HG03439 (cell line): ENCODE data around the gene ERFL.
"Not testable (repeated sequence)": the region's sequence is repeated elsewhere in the genome, so short reads cannot be mapped to it uniquely, and the experiment has no call there.

Source experiments
- ATAC-seq: cut with Tn5 transposase; IDR thresholded peaks from one replicate; pipeline ENCODE4 v1.9.1; 2021; ENCODE audit warnings: mild to moderate bottlenecking, moderate library complexity; ENCODE audit not compliant: unreplicated experiment

ERFL gene

DNA sequence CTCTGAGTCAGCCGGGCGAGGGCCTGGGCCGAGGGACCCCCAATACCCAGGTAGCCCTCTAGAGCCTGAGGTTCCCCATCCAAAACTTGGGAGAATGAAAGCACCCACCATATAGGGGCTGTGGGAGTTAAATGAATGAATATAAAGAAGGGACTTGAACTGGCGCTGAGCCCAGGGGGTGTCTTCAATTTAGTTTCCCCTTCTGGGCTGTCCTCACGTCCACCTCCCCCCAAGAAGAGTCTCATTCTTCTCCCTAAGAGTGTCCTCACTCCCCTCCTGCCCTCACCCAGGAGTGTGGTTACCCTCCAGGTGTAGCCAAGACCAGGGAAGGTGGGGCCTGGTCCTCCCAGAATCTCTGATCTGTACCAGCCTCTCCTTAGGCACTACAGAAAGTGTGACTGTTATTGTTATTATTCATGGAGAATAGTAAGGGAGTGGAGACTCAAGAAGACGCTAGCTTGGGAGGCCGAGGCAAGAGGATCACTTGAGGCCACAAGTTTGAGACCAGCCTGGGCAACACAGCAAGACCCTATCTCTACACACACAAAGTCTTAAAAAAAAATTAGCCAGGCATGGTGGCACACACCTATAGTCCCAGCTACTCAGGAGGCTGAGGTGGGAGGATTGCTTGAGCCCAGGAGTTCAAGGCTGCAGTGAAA lies 48.5 kb downstream of the ERFL start:
- no peak for ATAC-seq

DNA sequence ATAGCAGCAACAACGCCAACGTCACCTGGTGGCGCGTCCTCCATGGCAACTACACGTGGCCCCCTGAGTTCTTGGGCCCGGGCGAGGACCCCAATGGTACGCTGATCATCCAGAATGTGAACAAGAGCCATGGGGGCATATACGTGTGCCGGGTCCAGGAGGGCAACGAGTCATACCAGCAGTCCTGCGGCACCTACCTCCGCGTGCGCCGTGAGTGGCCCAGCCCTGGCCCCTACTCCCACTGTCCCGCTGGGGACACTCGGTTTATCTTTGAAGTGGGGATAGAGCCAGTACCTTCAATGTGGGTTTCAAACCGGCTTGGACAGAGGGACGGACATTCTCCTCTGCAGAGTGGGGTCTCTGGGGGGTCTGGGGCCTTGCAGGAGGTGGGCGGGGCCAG lies 49.2 kb downstream of the ERFL start:
- ATAC-seq: no peak

DNA sequence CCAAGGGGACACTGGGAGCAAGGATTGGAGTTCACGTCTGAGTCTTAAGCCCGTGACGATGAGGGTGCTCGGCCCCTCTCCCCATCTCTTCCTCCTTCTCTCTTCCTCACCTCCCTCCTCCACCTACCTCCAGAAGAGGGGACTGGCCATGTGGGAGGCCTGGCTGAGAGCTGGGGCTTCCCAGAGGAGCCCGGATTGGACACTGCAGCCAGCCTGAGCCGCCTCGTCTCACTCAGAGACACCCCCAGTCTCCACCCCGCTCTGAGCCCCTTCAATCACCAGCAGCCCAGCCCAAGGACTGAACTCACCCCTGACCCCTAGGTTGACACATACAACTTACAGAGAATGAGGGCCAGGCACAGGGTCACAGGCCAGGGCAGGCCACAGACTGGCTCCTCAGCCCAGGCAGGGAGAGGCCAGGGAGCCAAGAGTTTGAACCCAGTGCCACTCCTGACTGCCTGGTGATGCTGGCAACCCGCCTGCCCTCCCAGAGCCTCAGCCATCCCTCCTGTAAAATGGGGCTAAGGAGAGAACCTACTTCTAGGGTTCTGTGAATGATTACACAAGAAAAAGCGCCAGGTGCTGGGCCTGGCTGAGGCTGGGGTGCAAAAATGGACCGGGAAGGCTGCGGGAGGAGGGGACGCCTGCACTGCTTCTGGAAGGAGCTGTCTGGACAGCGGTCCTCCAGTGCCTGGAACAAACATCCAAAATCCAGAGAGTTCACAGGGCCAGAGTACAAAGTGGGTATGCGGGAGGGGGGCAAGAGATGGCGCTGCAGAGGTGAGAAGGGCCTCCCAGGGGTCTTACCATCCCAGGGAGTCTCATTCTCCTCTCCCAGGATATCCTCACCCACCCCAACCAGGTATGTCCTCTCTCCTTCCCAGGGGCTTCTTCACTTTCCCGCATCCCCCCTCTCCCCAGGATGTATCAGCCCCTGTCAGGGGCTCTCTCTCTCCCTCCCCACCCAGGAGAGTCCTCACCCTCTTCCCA lies 50.0 kb downstream of the ERFL start:
- ATAC-seq: no peak

DNA sequence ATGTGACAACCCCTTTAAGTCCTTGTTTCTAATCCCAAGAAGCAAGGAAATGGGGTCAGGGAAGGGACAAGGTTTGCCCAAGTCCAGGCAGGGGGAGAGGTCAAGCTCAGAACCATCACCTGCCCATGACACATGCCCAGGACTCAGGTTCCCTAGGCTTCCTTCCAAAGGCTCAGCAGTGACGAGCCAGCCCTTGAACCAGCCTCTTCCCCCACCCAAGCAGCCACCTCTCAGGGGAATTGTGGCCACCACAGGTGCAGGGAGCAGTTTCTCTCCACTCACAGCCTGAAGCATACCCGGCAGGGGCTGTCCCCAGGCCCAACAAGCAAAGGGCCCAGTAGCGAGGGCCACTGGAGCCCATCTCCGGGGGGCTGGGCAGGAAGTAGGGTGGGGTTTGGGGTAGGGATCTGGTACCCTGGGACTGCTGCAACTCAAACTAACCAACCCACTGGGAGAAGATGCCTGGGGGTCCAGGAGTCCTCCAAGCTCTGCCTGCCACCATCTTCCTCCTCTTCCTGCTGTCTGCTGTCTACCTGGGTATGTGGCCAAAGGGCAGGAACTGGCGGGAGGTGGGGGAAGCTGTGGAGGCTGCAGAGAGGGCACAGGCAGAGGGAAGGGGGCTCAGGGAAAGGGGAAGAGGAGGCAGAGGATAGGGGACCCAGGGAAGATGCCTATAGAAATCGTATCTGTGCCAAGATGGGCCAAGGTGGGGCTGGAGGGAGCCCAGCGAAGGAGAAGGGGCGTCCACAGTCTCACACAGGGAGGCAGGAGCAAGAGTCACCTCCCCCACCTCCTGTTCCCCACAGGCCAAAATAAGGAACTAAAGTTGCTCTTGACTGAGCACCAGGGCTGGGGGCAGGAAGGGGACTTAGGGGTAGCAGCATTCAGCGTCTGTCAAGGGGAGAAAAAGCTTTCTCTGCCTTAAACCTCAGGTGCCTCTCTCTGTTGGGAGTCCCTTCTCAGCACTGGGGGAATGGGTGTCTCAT lies 51.1 kb downstream of the ERFL start, which contains the start of gene CD79A:
TSS of gene CD79A (plus strand) at position 433 of the 986 bp plus-strand sequence. CDS start at position 459, 26 bp downstream.
- peak; percentile 56 for ATAC-seq

DNA sequence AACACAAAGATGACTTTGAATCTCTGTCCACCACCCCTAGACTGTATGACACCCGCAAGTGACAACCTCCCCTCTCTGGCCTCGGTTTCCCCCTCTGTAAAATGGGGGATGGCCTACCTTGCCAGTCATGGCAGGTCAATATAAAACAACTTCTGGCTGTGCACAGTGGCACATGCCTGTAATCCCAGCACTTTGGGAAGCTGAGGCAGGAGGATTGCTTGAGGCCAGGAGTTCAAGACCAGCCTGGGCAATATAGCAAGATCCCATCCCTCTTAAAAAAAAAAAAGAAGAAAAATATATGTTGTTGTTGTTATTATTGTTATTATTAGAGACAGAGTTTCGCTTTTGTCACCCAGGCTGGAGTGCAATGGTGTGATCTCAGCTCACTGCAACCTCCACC lies 52.3 kb downstream of the ERFL start:
- not testable (repeated sequence) for ATAC-seq

DNA sequence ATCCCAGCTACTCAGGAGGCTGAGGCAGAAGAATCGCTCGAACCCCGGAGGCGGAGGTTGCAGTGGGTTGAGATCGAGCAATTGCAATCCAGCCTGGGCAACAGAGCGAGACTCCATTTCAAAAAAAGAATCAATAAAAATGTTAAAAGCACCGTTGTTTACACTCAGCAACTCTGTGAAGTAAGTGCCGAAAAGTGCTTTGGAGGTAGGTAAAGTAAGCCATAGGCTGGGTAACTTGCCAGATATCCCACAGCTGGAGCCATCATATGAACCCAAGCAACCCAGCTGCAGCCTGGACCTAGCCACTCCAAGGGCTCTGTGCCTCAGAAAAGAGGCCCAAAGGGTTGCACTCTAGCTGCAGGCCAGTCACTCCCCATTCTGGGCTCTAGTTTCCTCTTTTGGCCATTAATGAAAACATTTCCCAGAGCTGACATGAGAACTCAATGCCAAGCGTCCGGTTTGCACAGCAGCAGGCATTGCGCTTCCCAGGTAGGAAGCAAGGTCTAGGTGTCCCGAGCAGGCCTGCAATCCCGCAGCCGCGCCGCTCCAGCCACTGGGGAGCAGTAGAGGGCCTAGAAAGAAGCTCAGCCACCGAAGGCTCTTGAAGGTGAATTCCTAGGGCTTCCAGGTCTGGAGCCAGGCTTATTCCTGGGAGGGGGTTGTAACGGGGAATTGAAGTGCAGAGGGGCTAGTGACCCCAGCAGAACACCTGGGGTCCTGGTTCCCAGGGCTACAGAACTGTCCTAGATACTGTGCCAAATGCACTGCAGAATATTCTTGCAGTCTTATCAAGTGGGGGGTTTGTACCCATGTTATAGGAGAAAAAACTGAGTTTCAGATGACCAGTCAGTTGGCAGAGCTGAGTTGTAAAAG lies 55.2 kb downstream of the ERFL start:
- ATAC-seq: no peak

DNA sequence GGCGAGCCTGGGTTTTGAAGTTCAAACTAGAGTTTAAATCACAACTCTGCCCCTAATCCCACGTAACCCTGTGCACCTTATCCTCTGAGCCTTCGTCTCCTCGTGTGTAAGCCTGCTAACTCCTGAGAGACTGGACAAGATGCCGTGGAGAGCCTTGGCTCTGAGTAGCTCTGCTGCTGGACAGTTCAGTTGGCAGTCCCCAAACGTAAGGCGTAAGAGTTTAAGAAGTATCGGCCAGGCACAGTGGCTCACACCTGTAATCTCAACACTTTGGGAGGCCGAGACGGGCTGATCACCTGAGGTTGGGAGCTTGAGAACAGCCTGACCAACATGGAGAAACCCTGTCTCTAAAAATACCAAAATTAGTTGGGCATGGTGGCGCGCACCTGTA lies 55.9 kb downstream of the ERFL start:
- ATAC-seq: no peak

DNA sequence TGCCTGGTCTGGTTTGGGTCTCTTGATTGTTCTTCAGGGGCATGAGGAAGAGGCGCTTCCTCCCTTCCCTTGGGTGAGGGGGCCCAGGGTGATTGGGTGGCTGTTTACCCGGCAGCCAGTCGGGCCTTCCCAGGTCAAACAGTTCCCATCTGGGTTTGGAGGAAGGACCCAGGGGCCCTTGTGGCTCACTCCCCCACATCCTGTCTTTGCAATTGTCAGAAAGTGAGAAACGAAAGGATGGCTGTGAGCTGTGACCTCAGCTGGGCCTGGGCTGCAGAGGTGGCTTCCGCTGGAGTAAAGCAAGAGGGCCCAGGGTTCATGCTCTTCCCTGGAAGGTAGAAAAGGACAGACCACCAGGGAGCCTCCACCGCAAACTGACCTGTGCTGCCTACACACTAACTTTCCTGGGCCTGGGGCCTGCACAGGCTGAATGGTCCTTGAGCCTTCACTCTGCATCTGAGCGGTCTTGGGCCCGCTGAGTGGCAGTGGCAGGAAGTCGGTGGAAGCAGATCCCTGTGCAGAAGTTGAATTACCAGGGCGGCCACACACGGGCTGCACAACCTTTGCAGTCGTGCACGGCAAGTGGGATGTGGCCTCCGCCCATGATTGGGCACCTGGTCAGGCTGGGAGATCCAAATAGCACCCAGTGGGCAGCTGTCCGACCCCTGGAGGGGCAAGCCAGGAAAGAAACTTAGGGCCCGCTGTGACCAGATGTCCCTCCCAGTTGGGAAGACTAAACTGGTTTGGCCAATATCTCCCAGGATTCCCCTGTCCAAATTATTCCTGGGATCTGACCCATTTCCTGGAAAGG lies 56.5 kb downstream of the ERFL start:
- peak; percentile 47 for ATAC-seq

DNA sequence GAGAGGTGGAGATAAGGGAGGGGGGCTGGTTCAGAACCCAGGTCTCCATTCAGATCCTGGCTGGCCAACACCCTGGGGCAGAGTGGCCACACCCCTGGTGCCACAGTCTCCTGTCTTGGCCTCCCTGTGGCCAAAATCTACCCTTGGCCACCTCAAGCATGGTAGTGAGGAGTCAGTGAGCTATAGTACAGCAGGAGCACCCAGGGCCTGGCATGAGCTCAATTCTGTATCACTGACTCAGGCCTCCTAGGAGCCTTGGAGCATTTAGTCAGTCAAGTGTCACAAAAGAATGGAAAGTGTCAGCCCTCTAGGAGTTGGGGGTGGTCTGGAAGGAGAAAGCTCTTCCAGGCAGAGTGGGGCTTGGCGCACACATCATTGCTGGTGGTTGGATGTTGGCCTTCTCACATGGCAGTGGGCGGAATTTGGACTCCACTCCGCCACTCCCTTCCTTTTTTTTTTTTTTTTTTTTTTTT lies 57.8 kb downstream of the ERFL start:
- no peak for ATAC-seq

DNA sequence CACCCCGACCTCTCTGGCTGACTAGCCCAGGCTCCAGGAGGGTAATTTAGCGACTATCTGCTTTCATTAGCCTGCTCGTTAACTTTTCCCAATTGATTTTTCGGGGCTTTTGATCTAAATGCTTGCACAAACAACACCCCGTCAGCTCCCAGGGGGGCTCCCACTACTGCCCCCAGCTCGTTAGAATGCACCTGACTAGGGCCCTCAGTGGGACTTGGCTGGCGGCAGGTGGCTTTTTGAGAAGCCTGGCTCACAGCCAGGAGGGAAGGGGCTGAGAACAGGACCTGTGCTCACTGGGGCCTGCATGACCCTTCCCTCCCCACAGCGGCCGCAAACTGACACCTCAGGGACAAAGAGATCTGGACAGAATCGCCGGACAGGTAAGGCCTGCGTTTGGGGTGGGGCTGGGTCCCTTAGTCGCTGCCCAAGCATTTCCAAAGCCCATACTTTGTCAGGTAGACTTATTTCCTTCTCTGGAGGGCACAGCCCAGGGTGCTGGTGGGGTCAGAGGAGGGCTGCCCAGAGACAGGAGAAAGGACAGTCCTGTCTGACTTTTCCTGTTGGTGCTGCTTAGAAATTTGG lies 58.8 kb downstream of the ERFL start:
- no peak for ATAC-seq

DNA sequence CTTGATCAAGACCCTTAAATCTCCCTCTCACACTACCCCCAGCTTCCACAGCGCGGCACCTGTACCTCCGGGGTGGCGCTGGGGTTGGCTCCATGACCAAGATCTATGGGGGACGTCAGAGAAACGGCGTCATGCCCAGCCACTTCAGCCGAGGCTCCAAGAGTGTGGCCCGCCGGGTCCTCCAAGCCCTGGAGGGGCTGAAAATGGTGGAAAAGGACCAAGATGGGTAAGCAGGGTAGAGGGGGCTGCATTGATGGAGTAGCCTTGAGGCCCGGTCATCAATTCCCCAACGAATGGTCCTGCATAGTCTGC lies 59.3 kb downstream of the ERFL start:
- ATAC-seq: no peak

DNA sequence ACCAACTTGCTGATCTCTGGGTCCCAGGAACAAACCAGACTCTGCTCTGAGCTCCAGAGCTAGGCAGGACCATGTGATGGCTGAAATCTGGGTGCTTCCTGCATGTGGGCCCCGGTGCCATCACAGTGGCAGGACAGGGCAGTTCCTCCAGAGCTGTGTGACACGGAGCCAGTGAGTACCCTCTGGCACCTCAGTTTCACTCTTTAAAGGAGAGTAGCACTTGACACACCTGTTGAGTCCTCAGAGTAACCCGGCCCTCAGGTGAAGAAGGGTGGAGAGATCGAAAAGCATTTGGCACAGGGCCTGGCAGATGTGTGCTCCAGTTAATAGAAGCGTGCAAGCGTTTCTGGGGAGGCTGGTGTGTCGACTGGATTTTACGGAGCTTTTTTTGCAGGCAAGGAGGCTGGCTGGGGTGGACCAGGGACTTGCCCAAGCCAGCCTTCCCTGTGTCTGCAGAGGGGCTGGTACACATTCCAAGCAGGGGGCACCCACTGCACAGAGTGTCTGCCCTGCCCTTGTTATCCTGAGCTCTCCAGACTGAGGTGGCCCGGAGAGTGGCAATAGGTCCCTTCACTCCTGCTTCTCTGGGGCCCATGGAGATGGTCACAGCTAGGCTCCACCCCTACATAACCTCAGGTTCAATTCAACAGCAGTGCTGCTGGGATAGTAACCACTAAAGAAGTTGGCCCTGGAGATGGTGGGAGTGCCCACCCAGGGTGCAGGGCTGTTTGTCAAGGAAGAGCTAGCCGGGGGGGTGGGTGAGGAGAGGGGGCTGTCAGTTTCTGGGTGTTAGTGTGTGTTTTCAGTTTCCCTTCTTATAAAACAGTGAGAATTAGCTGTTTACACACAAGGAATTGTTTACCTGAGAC lies 59.9 kb downstream of the ERFL start:
- no peak for ATAC-seq

DNA sequence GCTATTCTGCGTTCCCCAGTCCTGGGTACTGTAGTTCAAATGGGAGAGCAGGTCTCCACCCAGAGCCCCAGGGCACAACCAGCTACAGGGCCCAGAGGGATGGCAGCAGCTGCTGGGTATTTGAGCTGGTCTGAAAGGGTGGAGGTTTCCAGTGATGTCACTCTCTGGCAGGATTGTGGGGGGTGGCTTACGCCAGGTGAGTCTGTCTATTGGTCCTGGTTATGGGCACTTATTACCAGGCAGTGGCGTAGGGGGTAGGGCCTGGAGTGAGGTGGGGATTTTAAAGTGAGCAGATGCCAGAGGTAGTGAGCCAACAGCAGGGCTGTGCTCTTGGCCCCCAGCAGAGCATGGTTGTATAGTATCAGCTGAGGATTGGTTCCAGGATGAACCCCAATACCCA lies 62.0 kb downstream of the ERFL start:
- no peak for ATAC-seq

DNA sequence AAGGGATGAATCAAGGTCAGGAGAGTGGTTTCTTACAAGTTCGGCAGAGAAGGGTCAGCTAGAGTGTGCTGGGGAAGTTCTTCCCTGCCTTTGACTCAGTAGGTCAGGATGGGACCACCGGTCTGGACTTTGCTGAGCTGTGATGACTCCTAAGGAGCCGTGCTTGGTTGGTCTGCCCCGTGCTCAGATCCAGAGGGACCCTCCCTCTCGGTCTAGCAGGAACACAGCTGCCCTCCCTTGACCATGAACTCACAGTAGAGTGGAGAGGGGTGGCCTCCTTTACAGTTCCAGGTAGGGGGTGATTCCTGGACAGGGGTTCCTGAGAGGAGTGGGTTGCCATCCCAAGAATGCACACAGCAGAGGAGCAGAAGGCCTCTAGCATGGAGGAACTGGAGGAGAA lies 63.9 kb downstream of the ERFL start:
- ATAC-seq: no peak

DNA sequence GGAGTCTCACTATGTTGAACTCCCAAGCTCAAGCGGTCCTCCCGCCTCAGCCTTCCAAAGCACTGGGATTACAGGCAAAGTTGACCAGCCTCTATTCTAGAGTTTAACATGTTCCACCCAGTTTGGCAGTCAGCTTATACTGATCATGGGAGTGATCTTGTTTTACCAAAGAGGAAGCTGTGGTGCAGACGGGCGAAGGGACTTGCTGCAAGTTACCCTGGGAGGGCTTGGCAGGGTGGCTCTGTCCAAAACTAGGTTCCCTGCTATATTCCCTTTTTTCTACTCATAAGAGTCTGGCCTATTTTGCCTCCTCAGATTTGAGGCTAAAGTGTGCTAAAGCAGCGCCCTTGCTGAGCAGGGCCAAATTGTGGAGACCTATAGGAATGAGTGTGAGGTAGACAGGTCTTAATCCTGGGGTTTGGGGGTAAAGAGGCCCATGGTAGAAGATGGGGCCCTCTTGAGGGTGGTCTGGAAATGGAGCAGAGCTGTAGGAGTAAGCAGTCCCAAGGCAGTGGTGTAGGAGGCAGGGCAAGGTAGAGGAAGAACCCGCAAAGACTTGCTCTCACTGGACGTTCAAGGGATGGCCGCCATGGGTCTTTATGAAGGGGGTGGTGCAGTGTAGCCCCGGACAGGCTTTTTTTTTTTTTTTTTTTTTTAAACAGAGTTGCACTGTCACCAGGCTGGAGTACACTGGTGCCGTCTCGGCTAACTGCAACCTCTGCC lies 64.9 kb downstream of the ERFL start:
- ATAC-seq: no peak

DNA sequence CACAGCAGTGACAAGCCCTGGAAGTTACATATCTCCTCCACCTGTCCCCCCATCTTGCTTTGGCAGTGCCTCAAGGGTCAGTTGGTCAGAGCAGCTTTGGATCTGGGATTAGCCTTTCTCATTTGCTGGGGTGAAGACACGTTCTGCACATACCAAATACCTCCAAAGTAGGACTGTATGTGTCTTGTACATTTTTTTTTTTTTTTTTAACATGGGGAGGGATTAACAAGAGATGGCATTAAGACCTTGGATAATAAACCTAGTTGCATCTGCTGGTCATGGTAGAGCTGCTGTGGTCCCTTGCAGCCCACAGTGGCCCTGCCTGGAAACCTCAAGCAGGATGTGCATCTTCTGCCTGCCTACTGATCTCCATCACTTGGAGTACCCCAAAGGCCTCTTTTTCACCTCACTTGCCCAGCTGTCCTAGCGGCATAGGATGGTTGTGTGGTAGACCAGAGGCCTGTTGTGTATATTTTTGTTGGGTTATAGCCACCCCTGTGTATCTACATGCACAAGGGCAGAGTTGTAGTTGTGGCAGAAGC lies 65.7 kb downstream of the ERFL start:
- ATAC-seq: no peak

DNA sequence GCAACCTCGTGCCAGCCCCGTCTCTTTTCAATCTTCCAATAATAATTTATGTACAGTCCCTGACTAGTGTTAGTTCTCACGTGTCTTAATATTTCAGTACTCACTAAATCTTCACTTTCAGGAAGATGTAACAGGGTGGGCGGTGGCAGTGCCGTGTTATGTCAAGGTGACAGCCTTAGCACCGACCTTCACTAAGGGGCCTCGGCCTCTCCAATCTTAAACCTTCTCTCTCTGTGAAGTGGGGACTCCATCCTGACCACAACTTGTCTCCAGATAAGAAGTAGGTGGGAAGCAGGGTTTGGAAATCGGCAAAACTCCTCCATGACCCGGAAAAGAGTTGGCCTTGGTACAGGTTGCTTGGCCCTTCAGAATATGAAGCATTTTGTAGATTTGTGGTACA lies 66.4 kb downstream of the ERFL start:
- no peak for ATAC-seq
